Adipocyte (in vitro differentiated cells): ENCODE results near the gene EPS8L2.

Source experiments
- DNase-seq: peaks from one replicate; pipeline ENCODE4 v3.0.0-alpha.2; 2015; ENCODE audit warnings: low read depth
- H3K27me3 ChIP-seq: replicated peaks from 2 replicates; pipeline ENCODE4 v1.7.0; 2013; ENCODE audit warnings: mild to moderate bottlenecking, low read length, moderate library complexity; ENCODE audit not compliant: control insufficient read depth, insufficient read depth
- H3K36me3 ChIP-seq: 2 replicates; pipeline ENCODE4 v1.7.0; 2013; ENCODE audit warnings: low read length, mild to moderate bottlenecking, moderate library complexity; ENCODE audit not compliant: control insufficient read depth, insufficient read depth, severe bottlenecking
- H3K4me1 ChIP-seq: 2 replicates; pipeline ENCODE4 v1.7.0; 2013; ENCODE audit warnings: mild to moderate bottlenecking, low read length, moderate library complexity; ENCODE audit not compliant: control insufficient read depth, insufficient read depth
- H3K4me3 ChIP-seq: 2 replicates; pipeline ENCODE4 v1.7.0; 2013; ENCODE audit warnings: mild to moderate bottlenecking, low read length, moderate library complexity
- H3K9ac ChIP-seq: 2 replicates; pipeline ENCODE4 v1.7.0; 2013; ENCODE audit warnings: mild to moderate bottlenecking, low read length, moderate library complexity
- H3K9me3 ChIP-seq: 2 replicates; pipeline ENCODE4 v1.7.0; 2013; ENCODE audit warnings: mild to moderate bottlenecking, low read length, moderate library complexity; ENCODE audit not compliant: control insufficient read depth

Gene EPS8L2

GRCh38 chr11:697811-698311 lies 8.2 kb upstream of the EPS8L2 start:
- Histone ChIP-seq H3K9me3 (no peaks in the 10 kb centered on the region), H3K9ac (peak overlapping the region; percentile 100), H3K4me1 (peaks cover 56% of the 10 kb centered on the region), H3K36me3 (peaks cover 11% of the 10 kb centered on the region), H3K27me3 (no peaks in the 10 kb centered on the region), H3K4me3 (peak overlapping the region; percentile 86)
- DNase-seq: no peak

- H3K9me3 ChIP-seq: no peaks in the 10 kb centered on the region
Observed at GRCh38 chr11:698493-699115, 7.4 kb upstream of the EPS8L2 start.

GRCh38 chr11:699116-699508 lies 6.9 kb upstream of the EPS8L2 start:
- no peaks in the 10 kb centered on the region for H3K27me3 ChIP-seq
- peaks cover 50% of the 10 kb centered on the region for H3K4me1 ChIP-seq
- H3K9me3 ChIP-seq: no peaks in the 10 kb centered on the region
- DNase-seq: no peak
- no peak overlapping the region for H3K4me3 ChIP-seq
- peaks cover 11% of the 10 kb centered on the region for H3K36me3 ChIP-seq
- peak overlapping the region; percentile 100 for H3K9ac ChIP-seq

More at GRCh38 chr11:698493-699115, 7.4 kb upstream of the EPS8L2 start:
- DNase-seq: no peak
- Histone ChIP-seq H3K36me3 (peaks cover 11% of the 10 kb centered on the region), H3K9ac (peak overlapping the region; percentile 100), H3K4me3 (no peak overlapping the region), H3K4me1 (peaks cover 55% of the 10 kb centered on the region), H3K27me3 (no peaks in the 10 kb centered on the region)

- peaks cover 18% of the 10 kb centered on the region for H3K36me3 ChIP-seq
- peaks cover 51% of the 10 kb centered on the region for H3K4me1 ChIP-seq
- no peaks in the 10 kb centered on the region for H3K27me3 ChIP-seq
- peak overlapping the region; percentile 100 for H3K9ac ChIP-seq
- H3K9me3 ChIP-seq: no peaks in the 10 kb centered on the region
- no peak overlapping the region for H3K4me3 ChIP-seq
- DNase-seq: no peak
Observed at GRCh38 chr11:699753-700152, 6.3 kb upstream of the EPS8L2 start.

GRCh38 chr11:701741-702461 lies 4.1 kb upstream of the EPS8L2 start:
- Histone ChIP-seq H3K36me3 (peaks cover 19% of the 10 kb centered on the region), H3K4me3 (no peak overlapping the region), H3K27me3 (no peaks in the 10 kb centered on the region), H3K4me1 (peaks cover 52% of the 10 kb centered on the region), H3K9me3 (no peaks in the 10 kb centered on the region), H3K9ac (no peak overlapping the region)
- DNase-seq: no peak

- no peaks in the 10 kb centered on the region for H3K9me3 ChIP-seq
- H3K36me3 ChIP-seq: peaks cover 19% of the 10 kb centered on the region
- H3K4me3 ChIP-seq: no peak overlapping the region
- no peaks in the 10 kb centered on the region for H3K27me3 ChIP-seq
- peaks cover 51% of the 10 kb centered on the region for H3K4me1 ChIP-seq
- H3K9ac ChIP-seq: peak overlapping the region; percentile 42
- no peak for DNase-seq
Observed at GRCh38 chr11:702462-703461, 3.3 kb upstream of the EPS8L2 start.

GRCh38 chr11:703506-703905 lies 2.5 kb upstream of the EPS8L2 start:
- Histone ChIP-seq H3K36me3 (peaks cover 19% of the 10 kb centered on the region), H3K4me1 (peaks cover 44% of the 10 kb centered on the region), H3K27me3 (no peaks in the 10 kb centered on the region), H3K9ac (peak overlapping the region; percentile 42), H3K4me3 (no peak overlapping the region), H3K9me3 (no peaks in the 10 kb centered on the region)
- DNase-seq: no peak

GRCh38 chr11:704228-704674 lies 1.8 kb upstream of the EPS8L2 start:
- Histone ChIP-seq H3K9me3 (no peaks in the 10 kb centered on the region), H3K4me1 (peaks cover 37% of the 10 kb centered on the region), H3K9ac (peak overlapping the region; percentile 95), H3K27me3 (no peaks in the 10 kb centered on the region), H3K4me3 (no peak overlapping the region), H3K36me3 (peaks cover 19% of the 10 kb centered on the region)
- DNase-seq: no peak

GRCh38 chr11:704781-705645 lies 1.0 kb upstream of the EPS8L2 start:
- Histone ChIP-seq H3K4me3 (peak overlapping the region; percentile 74), H3K9me3 (no peaks in the 10 kb centered on the region), H3K9ac (peak overlapping the region; percentile 95), H3K36me3 (peaks cover 19% of the 10 kb centered on the region), H3K27me3 (no peaks in the 10 kb centered on the region), H3K4me1 (peaks cover 29% of the 10 kb centered on the region)
- no peak for DNase-seq

GRCh38 chr11:706439-706956 lies 467 bp downstream of the EPS8L2 start:
- H3K9me3 ChIP-seq: no peaks in the 10 kb centered on the region
- peak; percentile 70 for DNase-seq
- H3K4me1 ChIP-seq: peaks cover 40% of the 10 kb centered on the region
- peak overlapping the region; percentile 89 for H3K4me3 ChIP-seq
- H3K27me3 ChIP-seq: no peaks in the 10 kb centered on the region
- H3K9ac ChIP-seq: peak overlapping the region; percentile 95
- peaks cover 13% of the 10 kb centered on the region for H3K36me3 ChIP-seq
